Cerebellar cortex (tissue), 1 donor: Measurements from ENCODE around the gene SH3RF3.
A peak's percentile ranks its signal among the peaks of the same experiment; 100 is the strongest.

ENCODE experiments used
- DNase-seq: peaks from one replicate; pipeline ENCODE4 v3.0.0-alpha.2; 2015; ENCODE audit warnings: low spot score

Gene SH3RF3

DNA sequence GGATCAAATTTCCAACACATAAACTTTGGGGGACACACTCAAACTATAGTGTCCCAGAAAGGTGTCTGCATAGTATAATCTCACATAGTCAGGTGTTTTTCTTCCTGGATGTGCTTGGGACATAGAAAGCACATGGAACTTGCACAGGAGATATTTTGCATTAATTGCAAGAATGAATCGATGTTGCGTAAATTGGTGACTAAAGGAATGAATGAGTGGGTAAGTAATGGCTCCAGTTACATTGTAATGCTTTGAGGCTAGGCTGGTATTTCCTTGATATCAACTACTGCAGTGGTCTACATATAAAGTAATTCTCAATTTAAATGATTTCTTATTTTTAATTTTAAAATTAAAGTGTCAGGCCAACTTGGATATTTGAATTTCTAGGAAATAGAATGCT, 53.4 kb downstream of the SH3RF3 start:
- no peak for DNase-seq

DNA sequence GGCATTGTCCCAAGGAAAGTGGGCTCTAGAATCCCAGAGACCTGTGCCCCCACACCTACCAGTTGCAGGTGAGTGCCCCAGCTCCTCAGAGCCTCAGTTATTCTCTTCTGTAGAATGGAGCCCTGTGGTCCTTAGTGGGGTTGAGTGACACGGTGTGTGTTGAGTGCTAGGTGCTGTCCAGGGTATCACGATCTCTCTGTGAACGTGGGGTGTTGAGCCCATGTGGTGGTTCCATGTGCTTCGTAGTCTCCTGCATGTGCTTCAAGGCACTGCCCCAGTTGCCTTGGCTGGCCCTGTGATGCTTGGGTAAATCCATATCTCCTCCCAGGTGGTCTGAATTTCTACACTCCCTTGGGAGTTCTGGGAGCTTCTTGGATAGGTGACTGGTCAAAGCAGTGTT, 54.9 kb downstream of the SH3RF3 start:
- DNase-seq: no peak

DNA sequence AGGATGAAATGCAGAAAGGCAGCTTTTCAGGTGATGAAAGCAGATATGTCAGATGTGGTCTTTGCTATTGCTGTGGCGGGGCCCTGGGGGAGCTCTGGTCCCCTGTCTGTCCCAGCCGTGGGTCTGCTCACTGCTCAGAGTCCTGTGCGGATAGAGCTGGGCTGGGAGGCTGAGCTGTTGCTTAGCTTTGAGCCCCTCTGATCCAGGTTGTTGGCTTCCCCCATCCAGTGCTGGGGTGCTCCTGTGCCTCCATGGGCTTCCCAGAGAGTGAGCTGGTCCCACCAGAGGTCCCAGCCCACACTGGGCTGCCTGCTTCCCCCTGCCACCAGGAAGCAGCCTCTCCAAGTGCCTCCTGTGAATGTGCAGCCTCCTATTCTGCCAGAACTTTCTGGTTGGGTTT, 55.4 kb downstream of the SH3RF3 start:
- DNase-seq: no peak

DNA sequence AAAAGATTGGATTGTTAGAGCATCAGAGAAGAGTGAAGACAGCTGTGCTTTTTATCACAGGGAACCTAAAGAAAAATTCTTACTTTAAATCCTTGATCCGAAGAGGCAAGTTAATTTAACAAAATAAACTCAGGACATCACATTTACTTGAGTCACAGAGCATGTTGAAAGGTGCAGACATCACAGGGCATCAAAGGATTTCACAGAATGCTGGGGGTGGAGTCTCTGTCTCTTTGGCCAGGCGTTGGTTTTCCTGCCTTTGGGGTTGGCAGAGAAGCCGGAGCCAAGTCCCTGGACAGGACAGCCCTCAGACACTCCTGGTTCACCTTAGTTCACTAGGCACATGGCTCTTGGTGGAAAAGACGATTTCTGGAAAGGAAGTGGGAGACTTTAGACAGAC, 56.3 kb downstream of the SH3RF3 start:
- DNase-seq: no peak

DNA sequence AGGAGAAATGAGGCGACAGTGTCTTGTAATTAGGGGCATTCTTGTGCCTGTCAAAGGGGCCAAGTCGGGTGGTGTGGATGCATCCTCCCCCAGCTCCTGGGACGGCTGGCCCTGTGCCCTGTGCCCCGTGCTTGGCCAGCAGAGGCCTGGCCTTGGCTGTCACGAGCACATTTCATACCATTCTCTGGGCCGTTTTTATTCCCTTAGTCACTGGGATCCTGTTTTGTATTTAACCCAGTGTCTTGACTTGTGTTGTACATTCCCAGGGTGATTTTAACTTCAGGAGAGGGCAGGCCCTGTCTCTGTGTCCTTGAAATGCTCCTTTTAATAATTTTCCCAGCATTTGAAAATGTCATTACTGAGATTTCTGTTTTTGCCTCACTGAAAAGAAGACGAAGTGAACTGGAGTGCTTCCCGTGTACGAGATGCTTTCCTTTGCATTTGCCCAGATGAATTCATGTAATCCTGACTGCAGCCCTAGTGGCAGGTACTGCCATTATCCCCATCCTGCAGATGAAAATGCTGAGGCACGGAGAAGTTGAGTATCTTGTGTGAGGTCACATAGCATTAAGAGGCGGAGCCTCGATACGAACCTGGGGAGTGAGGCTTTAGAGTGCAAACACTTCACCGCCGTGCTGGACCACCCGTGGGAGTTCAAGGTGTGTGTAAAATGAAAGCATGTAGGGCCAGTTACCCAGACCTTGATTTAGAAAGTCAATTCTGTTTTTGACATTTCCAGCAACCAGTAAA, 57.0 kb downstream of the SH3RF3 start:
- DNase-seq: no peak

DNA sequence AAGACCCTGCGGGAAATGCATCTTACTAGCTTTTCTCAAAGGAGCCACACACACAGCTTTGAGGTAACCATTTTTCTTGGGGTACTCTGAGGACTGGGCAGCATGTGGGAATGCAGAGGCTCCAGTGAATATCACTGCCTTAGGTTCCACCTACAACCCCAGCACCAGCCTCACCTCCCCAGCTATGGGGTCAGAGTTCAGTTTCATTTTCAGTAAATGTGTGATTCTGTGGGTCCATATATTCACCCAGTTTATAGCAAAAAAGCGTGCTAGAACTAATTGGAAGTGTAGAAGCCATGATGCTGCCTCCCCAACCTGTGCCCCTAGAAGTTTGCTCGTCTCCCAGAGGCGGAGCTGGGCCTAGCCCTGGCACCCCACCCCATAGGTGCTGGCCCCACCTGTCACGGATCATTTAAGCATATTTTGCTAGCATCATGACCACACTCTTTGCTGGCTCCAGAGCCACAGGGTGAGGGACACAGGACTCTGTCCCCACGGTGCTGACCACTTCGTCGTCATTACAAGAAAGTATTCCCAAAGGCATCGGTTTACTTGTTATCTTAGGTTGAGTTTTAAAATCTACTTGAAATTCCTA, 57.7 kb downstream of the SH3RF3 start:
- no peak for DNase-seq

DNA sequence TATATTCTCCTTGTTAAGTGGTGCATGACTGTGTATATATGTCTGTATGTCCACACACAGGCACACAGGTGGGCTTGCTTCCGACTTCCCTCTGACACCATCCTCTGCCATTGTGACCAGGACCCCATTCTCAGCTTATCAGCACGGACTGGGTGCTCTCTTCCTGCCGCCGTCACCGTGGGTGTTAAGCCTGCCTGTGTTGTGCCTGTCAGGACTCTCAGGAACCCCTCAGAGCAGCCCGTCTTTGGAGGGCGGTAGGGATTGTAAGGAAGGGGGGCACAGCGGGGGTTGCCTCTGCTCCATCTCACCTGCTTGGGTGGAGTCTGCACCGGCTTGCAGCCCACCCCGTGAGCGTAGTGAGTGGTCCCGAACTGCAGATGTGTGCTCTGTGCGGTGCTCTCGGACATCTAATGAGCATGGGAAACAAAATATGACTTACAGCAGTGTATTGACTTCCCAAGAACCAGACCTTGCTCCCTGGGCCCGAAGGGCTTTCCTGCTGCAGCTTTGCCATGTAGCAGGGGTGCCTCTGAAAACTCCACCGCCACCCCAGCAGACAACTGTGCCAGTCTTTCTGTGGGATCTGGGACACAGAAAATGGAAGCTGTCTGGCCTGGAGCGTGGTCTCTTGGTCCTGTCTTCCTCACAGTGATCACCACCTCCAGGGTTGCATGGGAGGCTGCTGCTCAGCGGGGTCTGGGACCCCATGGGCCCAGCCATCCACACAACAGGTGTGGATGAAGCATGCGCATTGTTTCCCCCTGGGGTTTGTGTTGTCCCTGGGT, 58.9 kb downstream of the SH3RF3 start:
- DNase-seq: no peak

DNA sequence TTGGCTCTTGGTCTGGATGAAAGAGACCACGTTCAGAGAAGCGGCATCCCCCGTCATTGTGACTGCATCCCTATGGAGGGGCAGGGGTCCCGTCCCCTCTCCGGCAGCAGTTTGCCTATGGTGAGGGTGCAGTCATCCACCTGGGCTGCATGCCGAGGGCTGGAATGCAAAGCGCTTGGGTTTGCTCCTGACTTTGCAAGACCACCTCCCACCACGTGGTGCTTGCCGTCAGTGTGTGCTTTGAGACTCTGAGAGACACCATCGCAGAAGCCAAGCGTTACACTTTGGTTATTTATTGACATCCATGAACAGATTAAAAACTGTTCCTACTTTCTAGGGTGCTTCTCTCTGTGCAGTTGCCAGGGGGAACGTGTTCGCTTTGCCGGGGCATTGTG, 59.5 kb downstream of the SH3RF3 start:
- no peak for DNase-seq

DNA sequence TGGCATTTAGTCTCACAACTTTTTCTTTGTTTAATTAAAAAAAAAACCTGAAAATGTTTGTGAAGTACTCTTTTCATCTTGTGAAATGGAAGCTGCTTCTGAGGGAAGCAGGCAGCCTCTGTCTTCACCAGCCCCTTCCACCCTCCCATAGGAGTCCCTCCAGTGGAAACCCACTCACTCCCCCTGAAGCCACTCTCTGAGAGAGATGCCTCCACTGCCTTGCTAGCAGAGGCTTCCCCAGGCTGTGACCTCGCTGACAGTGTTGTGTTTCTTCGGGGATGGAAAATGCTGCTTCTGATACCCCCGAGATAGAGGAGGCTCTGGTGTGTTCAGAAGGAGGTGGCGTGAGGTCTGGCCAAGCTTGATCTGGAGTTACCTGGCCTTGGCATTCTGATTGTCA, 59.9 kb downstream of the SH3RF3 start:
- DNase-seq: no peak

DNA sequence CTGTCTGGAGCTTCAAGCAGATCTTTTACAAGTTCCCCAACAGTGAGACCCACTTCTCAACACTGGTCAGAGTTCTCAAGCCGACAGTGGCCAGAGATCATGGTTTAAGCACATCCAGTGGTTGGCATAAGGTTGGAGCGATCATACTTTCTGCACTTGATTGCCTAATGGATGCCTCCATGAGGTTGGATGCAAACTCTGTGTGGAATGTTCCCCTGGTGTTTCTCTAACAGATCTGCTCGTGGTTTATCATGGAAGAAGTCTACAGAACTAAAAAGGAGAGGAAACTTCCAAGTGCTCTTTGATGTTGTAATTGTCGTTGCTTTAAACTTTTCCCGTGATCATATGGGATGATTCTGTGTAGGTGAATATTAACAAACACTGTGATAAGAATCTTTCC, 60.7 kb downstream of the SH3RF3 start:
- DNase-seq: no peak

DNA sequence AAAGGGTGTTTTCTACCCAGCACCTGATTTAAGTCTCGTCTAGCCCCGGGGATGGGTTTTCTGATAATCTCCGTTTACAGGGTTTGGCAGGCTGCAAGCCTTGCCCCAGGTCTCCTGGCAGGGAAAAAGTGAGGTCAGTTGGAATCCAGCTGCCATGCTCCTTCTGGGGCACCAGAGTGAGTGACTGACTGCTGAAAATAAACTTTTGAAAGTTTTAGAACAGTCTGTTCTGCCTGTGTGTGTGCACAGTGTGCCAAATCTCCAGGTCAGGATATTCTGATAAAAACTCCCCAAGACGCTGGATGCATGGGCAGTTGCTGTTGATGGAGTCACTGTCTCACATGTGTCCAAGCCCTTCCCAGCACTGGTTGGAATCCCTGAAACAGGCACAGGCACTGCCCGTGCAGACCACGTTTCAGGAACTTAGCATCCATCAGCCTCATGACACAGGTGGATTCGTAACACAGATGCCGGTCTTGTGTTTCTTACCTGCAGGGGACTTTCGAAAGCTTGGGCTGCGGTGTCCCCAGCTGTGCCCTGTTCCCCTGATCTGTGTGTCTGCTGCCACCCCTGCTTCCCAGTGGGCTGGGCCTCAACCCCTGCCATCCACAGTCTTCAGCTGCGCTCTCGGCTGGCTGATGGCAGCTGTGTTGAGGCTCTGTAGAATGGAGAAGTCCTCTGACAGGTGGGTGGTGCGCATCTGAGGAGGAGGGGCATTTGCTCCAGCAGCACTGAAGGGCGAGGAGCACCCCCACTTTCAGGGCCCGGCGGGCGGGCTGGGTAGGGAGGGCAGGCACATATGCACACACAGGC, 65.0 kb downstream of the SH3RF3 start:
- DNase-seq: no peak

DNA sequence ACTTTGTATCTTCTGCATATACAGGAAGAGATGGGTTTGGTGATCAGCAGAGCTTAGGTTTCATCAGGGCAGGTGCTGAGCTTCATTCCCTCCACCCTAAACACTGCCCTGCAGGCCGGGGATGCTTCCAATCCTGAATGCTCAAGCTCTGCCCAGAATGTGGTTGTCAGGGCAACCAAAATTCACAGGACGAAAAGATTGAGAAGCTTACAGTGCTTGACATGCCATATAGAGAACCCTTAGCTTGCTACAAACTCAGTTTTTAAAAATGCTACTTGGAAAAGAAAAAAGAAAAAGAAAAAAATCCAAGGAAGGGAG, 65.6 kb downstream of the SH3RF3 start:
- DNase-seq: no peak

DNA sequence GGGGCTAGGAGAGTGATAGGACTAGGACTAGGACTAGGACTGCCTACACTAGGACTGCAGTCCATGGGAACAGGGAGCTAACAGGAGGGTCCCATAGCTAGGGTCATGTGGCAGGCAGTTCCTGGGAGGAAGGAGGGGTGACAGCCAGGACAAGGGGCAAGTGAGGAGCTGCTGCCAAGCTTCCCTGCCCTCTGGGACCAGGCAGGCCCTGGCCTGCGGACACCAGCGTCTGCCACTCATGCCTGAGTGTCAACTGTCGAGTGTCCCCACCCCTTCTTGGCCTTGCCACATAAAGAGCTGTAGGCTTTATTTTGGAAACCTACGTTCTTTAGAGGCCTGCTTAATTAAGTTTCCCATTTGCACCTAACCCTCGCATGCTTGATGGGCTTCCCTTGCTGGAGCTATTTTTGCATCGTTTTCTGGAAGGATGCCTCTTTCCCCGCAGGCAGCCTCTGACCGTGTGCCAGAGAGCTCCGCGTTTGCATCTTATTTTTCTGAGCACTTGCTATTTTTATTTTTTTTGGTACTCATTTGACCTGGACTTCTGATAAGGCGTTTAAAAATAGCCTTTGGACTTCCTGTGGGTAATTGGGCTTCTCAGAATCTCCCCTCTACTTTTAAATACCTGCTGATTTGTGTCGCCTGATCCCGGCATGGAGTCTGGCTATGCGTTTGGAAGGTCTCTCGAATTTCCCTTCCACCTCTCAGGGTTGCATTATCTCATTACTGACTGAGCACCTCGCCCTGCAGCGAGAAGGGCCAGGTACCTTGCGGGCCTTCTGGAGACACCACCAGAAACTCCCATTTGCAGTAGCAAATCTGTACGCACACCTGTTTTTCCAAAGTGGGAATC, 66.4 kb downstream of the SH3RF3 start:
- peak; percentile 63 for DNase-seq

DNA sequence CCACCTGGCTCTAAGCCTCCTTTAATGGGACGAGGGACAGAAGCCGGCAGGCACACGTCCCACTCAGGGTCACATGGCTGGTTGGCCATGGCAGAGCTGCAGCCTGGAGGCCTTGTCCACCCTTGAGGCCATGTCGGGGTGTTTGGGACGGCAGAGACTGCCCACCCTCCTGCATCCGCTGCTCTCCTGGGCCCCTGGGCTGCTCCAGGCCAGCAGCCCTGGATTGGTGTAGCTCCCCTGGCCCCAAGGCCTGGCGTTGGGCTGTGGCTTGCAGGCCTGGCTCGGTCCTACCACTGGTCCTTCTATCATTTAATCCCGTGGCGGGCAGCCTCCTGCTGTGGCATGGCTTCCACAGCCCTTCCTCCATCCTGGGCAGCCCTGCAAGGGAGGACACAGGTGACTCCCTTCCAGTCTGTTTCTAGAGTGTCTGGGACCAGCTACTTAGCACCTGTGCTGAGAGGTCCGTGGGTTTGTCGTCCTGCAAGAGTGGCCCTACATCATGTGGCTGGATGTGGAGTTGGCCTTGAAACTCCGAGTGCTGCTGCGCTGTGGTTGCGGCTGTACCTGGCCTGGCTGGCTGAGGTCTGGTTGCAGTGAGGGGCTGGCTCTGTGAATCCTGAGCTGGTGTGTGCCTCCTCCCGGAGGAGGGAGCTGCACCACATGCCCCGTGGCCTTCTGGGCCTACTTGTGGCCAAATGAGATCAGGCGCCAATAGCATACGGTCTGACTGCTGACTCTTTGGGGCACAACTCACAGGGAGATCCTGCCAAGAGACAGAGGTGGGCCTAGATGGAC, 67.3 kb downstream of the SH3RF3 start:
- DNase-seq: no peak

DNA sequence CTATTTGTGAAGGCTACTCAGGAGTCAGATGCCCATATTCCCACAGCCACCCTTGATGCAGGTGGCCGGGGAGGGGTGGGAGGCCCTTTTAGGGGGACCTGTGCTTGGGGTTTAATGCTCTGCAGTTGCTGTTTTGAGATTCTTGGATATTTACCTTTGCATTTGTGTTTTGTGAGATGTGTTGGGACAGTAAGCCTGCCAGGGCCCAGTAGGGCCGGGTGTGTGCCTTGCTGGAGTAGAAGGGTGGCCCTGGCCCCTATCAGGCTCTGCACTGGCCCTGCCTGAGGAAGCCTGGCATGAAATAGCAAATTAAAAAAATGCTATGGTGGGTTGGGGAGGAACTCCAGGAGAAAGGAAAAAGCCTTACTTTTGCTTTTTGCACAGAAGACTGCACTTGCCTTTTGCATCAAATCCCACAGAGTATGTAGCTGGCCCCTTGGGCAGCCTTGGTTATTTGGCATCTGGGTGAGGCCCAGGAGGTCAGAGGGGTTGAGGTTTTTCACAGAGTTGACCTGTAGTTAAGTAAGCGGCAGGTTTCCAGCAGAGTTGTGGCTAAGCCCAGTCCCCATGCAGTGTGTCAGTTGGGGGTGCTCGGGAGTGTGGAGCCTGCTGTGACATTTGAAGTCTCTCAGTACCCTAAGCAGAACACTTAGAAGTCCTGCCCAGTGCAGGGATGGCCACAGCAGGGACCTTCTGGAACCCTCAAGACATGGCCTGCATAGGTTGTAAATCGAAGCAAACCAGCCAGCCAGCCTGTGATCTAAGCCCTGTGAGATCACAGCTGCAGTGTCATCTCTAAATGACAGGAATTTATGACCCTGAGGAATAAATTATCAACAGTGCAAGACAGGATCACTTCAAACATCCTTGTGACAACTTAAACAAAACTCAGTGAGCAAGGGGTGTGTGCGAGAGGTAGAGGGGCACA, 68.8 kb downstream of the SH3RF3 start:
- DNase-seq: no peak

DNA sequence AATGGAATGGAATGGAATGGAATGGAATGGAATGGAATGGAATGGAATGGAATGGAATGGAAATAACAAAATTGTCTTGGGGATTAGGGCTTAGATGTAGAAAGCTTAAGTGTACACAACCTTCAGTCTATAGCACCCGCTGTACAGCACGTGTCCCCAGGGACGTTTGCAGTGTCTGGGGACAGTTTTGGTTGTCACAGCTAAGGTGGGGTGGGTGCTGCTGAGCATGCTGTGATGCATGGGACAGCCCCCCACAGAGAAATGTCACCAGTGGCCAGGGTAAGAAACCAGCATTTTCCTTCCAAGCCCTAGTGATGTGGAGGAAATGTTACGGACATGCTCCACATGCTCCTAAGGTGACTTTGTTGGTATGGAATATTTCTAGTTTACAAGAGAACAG, 70.8 kb downstream of the SH3RF3 start:
- no peak for DNase-seq

DNA sequence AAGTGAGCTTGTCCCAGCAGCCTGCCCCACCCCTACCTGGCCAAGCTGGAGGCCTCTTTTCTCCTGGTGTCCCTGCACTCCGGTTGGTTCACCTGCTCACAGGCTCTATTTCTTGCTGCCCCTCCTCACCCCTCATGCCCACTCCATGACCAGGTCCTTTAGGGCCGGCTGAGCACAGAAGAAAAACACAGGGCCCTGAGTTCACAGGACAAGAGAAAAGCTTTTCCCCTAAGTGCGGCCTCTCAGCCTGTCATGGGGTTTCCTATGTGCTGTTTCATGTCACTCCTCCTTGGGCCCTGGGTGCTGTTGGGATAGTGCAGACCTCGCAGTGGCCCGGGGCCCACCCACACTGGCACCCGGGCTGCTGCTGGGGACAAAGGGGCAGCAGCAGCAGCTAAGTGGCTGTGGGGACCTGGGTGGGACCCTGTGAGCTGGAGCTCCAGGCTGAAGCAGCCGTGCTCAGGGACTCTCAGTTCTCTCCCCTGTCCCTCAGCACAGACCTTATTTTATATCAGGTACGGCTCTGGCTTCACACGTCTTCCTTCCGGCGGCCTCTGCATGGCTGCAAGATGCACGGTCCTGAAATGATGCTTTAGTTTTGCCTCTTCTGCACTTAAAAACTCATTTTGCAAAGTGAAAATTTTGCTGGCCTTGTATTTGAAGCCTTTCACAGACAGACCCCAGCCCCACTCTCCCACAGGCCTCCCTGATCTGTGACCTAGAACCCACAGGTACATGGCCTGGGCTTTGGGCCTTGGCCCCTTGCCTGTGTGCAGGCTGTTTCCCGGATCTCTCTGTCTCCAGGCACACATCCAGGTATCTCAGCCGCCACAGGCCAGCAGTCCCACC, 71.8 kb downstream of the SH3RF3 start:
- no peak for DNase-seq

DNA sequence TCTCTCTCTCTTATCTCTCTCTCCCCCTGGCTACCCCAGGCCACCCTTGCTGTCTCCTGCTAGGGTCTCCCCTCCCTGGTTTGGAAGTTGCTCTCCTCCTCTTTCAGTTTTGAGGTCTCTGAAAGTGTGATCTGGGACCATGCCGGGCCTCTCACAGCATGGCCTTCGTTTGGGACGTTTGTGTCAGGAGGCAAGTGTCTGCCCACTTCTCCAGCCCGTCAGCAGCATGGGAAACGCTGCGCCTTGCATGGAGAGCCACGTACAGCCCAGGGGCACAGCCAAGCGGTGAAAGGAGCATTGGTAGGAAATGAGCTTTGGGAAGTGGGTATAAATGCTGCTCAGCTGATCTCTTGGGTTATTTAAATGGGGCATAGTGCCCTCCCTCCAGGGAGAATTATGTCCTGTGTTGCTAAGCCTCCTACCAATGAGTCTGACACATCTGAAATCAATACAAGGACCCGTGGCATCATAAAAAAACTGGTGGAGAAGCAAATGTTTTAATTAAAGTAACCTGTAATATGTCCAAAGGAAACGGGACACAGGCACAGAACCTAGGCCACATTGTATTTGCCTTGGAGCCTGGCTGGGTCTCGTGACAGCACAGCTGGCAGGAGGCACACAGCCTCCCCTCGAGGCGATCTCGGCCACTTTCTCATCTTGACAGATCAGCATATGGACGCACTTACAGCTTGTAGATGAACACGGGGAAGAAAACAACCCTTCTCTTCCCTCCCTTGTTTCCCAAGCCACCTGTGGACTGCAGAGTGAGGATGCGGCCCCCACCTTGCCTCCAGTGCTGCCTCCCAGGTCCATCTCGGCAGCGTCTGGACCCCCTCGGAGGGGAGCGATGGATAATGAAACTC, 72.7 kb downstream of the SH3RF3 start:
- DNase-seq: no peak
